ENCODE data around the gene GMEB1.
"Not testable (repeated sequence)": the region's sequence is repeated elsewhere in the genome, so short reads cannot be mapped to it uniquely, and the experiment has no call there.

Gene GMEB1

GRCh38 chr1:28750771-28751294, 82.2 kb downstream of the GMEB1 start:
- DNase-seq (ENCODE audit: low read depth in 2 of 2): not testable (repeated sequence)

- DNase-seq (ENCODE audit: low read depth in 2 of 2): no peak
These were observed 82.9 kb downstream of the GMEB1 start for GRCh38 chr1:28751315-28752060.

GRCh38 chr1:28755701-28756100, 87.1 kb downstream of the GMEB1 start:
- no peak for DNase-seq (ENCODE audit: low read depth in 2 of 2)

GRCh38 chr1:28756846-28757245, 88.3 kb downstream of the GMEB1 start:
- no peak for DNase-seq (ENCODE audit: low read depth in 2 of 2)

- no peak for DNase-seq (ENCODE audit: low read depth in 2 of 2)
These were observed 89.8 kb downstream of the GMEB1 start for GRCh38 chr1:28758420-28758819.

- no peak for DNase-seq (ENCODE audit: low read depth in 2 of 2)
These were observed 90.7 kb downstream of the GMEB1 start for GRCh38 chr1:28759257-28759656.

- DNase-seq (ENCODE audit: low read depth in 2 of 2): no peak
These were observed 92.6 kb downstream of the GMEB1 start for GRCh38 chr1:28761189-28761588.

- DNase-seq (ENCODE audit: low read depth in 2 of 2): no peak
These were observed 98.1 kb downstream of the GMEB1 start for GRCh38 chr1:28766532-28767183.

All from activated CD4-positive, alpha-beta T cell treated with anti-CD3 and anti-CD28 coated beads for 24 hours (primary cell).